Measurements from ENCODE around the gene GNGT2. TPM values are rescaled to one million over a fixed set of nuclear protein-coding genes. Genes with fewer than 3 reads are reported as not detected.
A peak's percentile ranks its signal among the peaks of the same experiment; 100 is the strongest.

GNGT2 gene
- total RNA-seq, 2 donors from 2014 or later = 1.1 TPM; not detected in 1

- TF ChIP-seq CTCF (conservative IDR thresholded peaks at IDR 0.05) = no peak
- Histone ChIP-seq H3K36me3 (ENCODE audit: control insufficient read depth, insufficient read depth, low read length) (no peaks in the 10 kb centered on the region), H3K27ac (ENCODE audit: low read depth, low read length) (no peak overlapping the region), H3K27me3 (ENCODE audit: control insufficient read depth, insufficient read depth, low read length, poor library complexity, severe bottlenecking) (no peaks in the 10 kb centered on the region), H3K4me3 (ENCODE audit: low read length) (no peak overlapping the region), H3K9ac (ENCODE audit: extremely low read depth, low read length, poor library complexity, severe bottlenecking) (no peak overlapping the region), H3K9me3 (ENCODE audit: control insufficient read depth, low read length) (no peaks in the 10 kb centered on the region), H3K4me1 (ENCODE audit: control insufficient read depth, insufficient read depth, low read length) (peaks cover 3% of the 10 kb centered on the region)
- WGBS, 2 experiments (ENCODE audit: insufficient coverage in 1 of 2, insufficient read length in 1 of 2) = 73 to 100% methylated on average over 1 to 2 of the region's 2 CpGs
- H3K36me3 Mint-ChIP-seq (ENCODE audit: low read depth) = no peaks in the 10 kb centered on the region
- no peak overlapping the region for H3K4me3 Mint-ChIP-seq
- no peak overlapping the region for H3K27ac Mint-ChIP-seq
- no peaks in the 10 kb centered on the region for H3K9me3 Mint-ChIP-seq
- H3K27me3 Mint-ChIP-seq (ENCODE audit: insufficient read depth) = peaks cover 14% of the 10 kb centered on the region
- no peak for DNase-seq
- peaks cover 7% of the 10 kb centered on the region for H3K4me1 Mint-ChIP-seq
These were observed 12.2 kb downstream of the GNGT2 start for GRCh38 chr17:49198211-49198610.

- no peaks in the 10 kb centered on the region for H3K27me3 ChIP-seq (ENCODE audit: control insufficient read depth, insufficient read depth, low read length, poor library complexity, severe bottlenecking)
- H3K27me3 Mint-ChIP-seq (ENCODE audit: insufficient read depth) = peaks cover 8% of the 10 kb centered on the region
- DNase-seq = peak; percentile 49
- TF ChIP-seq CTCF (conservative IDR thresholded peaks at IDR 0.05) = no peak
- H3K9ac ChIP-seq (ENCODE audit: extremely low read depth, low read length, poor library complexity, severe bottlenecking) = no peak overlapping the region
- no peak overlapping the region for H3K27ac Mint-ChIP-seq
- peaks cover 7% of the 10 kb centered on the region for H3K4me1 Mint-ChIP-seq
- peaks cover 3% of the 10 kb centered on the region for H3K4me1 ChIP-seq (ENCODE audit: control insufficient read depth, insufficient read depth, low read length)
- H3K4me3 ChIP-seq (ENCODE audit: low read length) = no peak overlapping the region
- no peaks in the 10 kb centered on the region for H3K9me3 ChIP-seq (ENCODE audit: control insufficient read depth, low read length)
- H3K4me3 Mint-ChIP-seq = no peak overlapping the region
- H3K9me3 Mint-ChIP-seq = no peaks in the 10 kb centered on the region
- H3K27ac ChIP-seq (ENCODE audit: low read depth, low read length) = no peak overlapping the region
- H3K36me3 Mint-ChIP-seq (ENCODE audit: low read depth) = no peaks in the 10 kb centered on the region
- no peaks in the 10 kb centered on the region for H3K36me3 ChIP-seq (ENCODE audit: control insufficient read depth, insufficient read depth, low read length)
- 85 to 91% methylated on average over 3 to 5 of the region's 5 CpGs for WGBS, 2 experiments (ENCODE audit: insufficient coverage in 1 of 2, insufficient read length in 1 of 2)
These were observed 12.9 kb downstream of the GNGT2 start for GRCh38 chr17:49197346-49197998.

- H3K27ac ChIP-seq (ENCODE audit: low read depth, low read length) = no peak overlapping the region
- H3K4me1 ChIP-seq (ENCODE audit: control insufficient read depth, insufficient read depth, low read length) = peaks cover 3% of the 10 kb centered on the region
- no peaks in the 10 kb centered on the region for H3K27me3 ChIP-seq (ENCODE audit: control insufficient read depth, insufficient read depth, low read length, poor library complexity, severe bottlenecking)
- no peaks in the 10 kb centered on the region for H3K9me3 Mint-ChIP-seq
- no peak for DNase-seq
- H3K27me3 Mint-ChIP-seq (ENCODE audit: insufficient read depth) = no peaks in the 10 kb centered on the region
- H3K4me3 ChIP-seq (ENCODE audit: low read length) = no peak overlapping the region
- H3K36me3 ChIP-seq (ENCODE audit: control insufficient read depth, insufficient read depth, low read length) = no peaks in the 10 kb centered on the region
- H3K4me3 Mint-ChIP-seq = no peak overlapping the region
- no peak overlapping the region for H3K9ac ChIP-seq (ENCODE audit: extremely low read depth, low read length, poor library complexity, severe bottlenecking)
- no peaks in the 10 kb centered on the region for H3K9me3 ChIP-seq (ENCODE audit: control insufficient read depth, low read length)
- 98 to 100% methylated on average over 1 to 3 of the region's 3 CpGs for WGBS, 2 experiments (ENCODE audit: insufficient coverage in 1 of 2, insufficient read length in 1 of 2)
- H3K36me3 Mint-ChIP-seq (ENCODE audit: low read depth) = no peaks in the 10 kb centered on the region
- H3K27ac Mint-ChIP-seq = no peak overlapping the region
- TF ChIP-seq CTCF (conservative IDR thresholded peaks at IDR 0.05) = no peak
- H3K4me1 Mint-ChIP-seq = peaks cover 7% of the 10 kb centered on the region
These were observed 13.9 kb downstream of the GNGT2 start for GRCh38 chr17:49196520-49196919.

All from endodermal cell (in vitro differentiated cells).